WTC11 (cell line): ENCODE measurements around the gene YLPM1.

ENCODE experiments used
- KAT7 ChIP-seq: sonication (generic); formaldehyde crosslinking; IDR thresholded peaks from 2 replicates; pipeline ENCODE4 v1.8.1; 2023; ENCODE audit warnings: missing genetic modification reagents, mild to moderate bottlenecking, borderline replicate concordance
- SOX15 ChIP-seq: fragments of 250-450 bp; sonication (Bioruptor Pico); IDR thresholded peaks from 2 replicates; pipeline ENCODE4 v1.9.0; 2021; ENCODE audit warnings: mild to moderate bottlenecking
- ZBTB21 ChIP-seq: sonication (generic); formaldehyde crosslinking; IDR thresholded peaks from 2 replicates; pipeline ENCODE4 v1.8.1; 2023; ENCODE audit warnings: mild to moderate bottlenecking, missing genetic modification reagents, borderline replicate concordance
- TF ChIP-seq, protein P1 (sequence below): sonication (generic); formaldehyde crosslinking; IDR thresholded peaks from 2 replicates; pipeline ENCODE4 v1.8.1; 2023; ENCODE audit warnings: mild to moderate bottlenecking, missing genetic modification reagents, moderate library complexity

DNA sequence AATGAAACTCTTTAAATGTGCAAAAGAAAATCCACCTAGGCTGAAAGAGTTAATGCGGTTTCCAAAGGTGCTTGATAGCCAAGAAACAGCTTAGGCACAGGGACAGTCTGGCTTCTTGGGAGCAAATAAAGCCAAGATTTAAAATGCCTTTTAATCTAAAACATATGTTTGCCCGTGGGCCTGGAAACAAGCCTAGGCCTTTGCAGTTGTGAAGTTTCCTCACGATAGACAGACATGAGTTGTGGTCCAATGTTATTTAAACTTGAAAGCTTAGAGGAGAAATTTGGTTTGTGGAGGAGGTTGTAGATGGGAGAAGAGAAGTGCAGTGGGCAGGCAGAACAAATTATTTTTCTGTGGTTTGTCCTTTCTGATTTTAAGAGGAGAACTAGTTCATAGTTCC lies 83.1 kb downstream of the YLPM1 start:
- TF ChIP-seq ZBTB21 (CRISPR knock-in tag) = no peak
- TF ChIP-seq, protein P1, sequence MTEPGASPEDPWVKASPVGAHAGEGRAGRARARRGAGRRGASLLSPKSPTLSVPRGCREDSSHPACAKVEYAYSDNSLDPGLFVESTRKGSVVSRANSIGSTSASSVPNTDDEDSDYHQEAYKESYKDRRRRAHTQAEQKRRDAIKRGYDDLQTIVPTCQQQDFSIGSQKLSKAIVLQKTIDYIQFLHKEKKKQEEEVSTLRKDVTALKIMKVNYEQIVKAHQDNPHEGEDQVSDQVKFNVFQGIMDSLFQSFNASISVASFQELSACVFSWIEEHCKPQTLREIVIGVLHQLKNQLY (CRISPR knock-in tag) = no peak
- TF ChIP-seq SOX15 (CRISPR knock-in tag) = no peak
- no peak for TF ChIP-seq KAT7 (CRISPR knock-in tag)
